NCI-H510A (cell line): Measurements from ENCODE around the gene APOA1.

Experiments used
- DNase-seq: peaks from one replicate; lab custom pipeline; 2025; lab: John Stamatoyannopoulos, UW

Gene APOA1

DNA sequence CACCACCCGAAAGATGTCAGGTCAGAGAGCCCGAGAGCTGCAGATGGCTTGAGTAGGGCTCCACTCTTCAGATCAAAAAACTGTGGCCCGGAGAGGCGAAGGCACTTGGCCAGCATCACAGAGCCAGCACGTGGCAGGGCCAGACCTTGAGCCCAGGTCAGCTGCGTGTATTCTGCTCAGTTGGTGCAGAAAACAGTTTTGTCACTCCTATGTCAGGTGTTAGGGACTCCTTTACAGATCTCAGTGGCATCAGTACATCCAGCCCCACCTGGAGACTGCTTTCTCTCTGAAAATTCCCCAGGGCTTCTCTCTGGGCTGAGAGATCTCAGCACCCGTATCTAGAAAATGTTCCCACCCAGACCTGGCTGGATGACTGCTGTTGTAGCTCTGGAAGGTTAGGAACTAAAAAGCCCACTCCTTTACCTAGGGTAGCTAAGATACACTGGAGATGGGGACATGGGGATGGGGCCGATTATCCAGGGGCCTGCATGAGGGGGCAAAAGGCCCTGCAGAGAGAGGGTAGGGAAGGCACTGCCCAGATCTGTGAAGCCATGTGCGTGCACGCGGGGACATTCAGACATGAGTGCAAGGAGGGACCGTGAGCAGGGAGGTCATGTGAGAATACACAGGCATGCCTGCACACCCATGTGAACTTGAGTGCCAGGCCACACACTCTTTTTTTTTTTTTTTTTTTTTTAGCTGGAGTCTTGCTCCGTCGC lies 3.4 kb downstream of the APOA1 start:
- DNase-seq: no peak

GRCh38 chr11:116833491-116833815 lies 4.0 kb downstream of the APOA1 start:
- DNase-seq: no peak

- DNase-seq: no peak
Measured at GRCh38 chr11:116832350-116833290, 4.8 kb downstream of the APOA1 start.

- DNase-seq: no peak
Measured at GRCh38 chr11:116831790-116832349, 5.6 kb downstream of the APOA1 start.

- DNase-seq: no peak
Measured at GRCh38 chr11:116830184-116830912, 7.1 kb downstream of the APOA1 start.

DNA sequence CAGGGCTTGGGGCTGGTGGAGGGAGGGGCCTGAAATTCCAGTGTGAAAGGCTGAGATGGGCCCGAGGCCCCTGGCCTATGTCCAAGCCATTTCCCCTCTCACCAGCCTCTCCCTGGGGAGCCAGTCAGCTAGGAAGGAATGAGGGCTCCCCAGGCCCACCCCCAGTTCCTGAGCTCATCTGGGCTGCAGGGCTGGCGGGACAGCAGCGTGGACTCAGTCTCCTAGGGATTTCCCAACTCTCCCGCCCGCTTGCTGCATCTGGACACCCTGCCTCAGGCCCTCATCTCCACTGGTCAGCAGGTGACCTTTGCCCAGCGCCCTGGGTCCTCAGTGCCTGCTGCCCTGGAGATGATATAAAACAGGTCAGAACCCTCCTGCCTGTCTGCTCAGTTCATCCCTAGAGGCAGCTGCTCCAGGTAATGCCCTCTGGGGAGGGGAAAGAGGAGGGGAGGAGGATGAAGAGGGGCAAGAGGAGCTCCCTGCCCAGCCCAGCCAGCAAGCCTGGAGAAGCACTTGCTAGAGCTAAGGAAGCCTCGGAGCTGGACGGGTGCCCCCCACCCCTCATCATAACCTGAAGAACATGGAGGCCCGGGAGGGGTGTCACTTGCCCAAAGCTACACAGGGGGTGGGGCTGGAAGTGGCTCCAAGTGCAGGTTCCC lies 7.8 kb downstream of the APOA1 start, which contains the start of gene APOC3:
Gene APOC3 (plus strand): TSS at position 383 of the 659 bp plus-strand sequence. CDS start 676 bp downstream, outside the sequence.
- DNase-seq: no peak

DNA sequence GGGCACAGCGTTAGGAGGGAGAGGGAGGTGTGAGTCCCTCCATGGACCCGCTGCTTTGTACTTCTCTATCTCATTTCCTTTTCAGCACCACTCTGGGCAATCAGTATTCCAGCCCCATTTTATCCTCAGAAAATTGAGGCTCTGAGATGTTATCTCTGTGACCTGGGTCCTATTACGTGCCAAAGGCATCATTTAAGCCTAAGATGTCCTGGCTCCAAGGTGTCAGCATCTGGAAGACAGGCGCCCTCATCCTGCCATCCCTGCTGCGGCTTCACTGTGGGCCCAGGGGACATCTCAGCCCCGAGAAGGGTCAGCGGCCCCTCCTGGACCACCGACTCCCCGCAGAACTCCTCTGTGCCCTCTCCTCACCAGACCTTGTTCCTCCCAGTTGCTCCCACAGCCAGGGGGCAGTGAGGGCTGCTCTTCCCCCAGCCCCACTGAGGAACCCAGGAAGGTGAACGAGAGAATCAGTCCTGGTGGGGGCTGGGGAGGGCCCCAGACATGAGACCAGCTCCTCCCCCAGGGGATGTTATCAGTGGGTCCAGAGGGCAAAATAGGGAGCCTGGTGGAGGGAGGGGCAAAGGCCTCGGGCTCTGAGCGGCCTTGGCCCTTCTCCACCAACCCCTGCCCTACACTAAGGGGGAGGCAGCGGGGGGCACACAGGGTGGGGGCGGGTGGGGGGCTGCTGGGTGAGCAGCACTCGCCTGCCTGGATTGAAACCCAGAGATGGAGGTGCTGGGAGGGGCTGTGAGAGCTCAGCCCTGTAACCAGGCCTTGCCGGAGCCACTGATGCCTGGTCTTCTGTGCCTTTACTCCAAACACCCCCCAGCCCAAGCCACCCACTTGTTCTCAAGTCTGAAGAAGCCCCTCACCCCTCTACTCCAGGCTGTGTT lies 8.5 kb downstream of the APOA1 start:
- no peak for DNase-seq

GRCh38 chr11:116827461-116827860 lies 10.0 kb downstream of the APOA1 start:
- DNase-seq: no peak

DNA sequence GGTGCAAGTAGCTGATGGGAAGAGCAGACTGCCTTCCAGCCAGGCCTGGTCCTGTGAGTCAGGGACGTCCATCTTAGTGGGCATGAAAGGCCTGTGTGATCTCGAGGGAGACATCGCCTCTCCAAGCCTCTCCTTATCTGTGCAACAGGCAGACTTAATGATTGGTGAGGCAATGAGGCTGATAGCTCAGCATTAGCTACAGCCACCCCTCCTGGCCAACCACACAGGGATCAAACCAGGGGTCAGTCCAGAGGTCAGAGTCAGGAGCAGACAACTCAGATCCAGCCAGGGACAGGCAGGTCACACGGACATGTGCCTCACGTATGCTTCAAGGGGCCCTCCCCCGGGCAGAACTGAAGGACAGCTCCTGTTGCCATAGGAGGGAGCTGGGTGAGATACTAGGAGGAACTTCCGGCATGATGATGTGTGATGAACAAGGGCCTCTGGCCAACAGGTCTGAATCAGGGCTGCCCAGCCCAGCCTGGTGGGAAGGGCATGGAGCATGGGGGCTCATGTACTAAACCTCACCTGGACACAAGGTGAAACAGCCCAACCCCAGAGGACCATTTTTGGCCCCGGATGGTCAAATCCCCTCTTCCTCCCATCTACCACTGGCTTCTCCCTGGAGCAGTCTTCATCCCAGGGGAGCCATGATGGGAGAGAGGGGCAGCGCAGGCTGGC lies 10.5 kb downstream of the APOA1 start:
- no peak for DNase-seq

DNA sequence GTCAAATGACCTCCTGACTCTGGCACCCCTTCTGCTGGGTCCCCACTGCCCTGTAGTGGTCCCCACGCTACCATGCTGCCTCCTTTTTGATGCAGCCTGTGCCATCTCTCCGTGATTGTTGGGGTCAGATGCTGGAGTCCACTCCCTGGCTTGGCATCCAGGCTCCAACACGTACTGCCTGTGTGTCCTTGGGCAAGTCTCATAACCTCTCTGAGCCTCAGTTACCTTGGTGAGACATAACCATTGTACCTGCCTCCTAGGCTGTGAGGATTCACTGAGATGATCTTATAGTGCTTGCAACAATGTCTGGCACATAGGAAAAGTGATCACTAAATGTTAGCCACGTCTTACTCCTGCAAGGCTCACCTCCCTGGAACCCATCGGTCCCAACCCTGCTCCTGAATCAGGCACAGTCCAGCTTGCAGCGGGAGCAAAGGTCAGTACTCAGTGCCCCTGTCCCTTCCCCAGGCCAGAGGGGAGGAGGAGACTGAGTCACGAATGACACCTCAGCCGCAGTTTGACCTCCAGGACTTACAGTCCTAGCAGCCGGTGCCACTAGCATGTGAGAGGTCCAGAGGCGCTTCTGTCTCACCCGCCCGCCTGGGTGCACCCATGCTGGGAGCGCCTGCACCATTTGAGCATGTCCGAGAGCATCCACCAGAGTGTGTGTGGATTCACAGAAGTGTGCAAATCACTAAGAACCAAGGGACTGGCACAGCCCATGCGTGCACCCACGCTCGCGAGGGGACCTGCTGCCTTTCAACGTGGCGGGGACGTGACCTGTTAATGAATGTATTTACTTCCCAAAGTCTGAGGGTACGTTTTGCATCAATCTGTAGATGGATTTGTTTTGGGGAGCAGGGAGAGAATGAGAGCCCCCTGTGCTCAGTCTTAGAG lies 11.3 kb downstream of the APOA1 start:
- no peak for DNase-seq

DNA sequence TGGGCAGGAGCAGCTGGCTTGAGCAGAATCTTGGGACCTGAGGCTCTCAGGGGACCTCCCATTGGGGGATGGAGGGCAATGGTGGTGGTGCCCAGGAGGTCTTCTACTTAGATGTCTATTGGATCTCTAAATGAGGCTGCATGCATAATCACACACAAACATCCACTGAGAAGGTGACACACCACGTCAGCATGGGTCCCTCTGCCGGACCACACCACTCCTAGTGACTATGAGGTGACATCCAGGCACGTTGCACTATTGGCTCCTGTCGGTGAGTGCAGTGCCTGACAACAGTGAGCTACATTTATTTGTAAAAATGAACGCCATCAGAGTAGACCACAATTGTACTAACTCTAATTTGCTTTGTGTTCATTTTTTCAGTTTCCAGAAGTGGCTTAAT lies 12.0 kb downstream of the APOA1 start:
- no peak for DNase-seq

- DNase-seq: no peak
Measured at GRCh38 chr11:116823031-116823843, 14.2 kb downstream of the APOA1 start, which contains the start of gene APOA4. Gene APOA4, minus strand, starts transcription at chr11:116823304. Its CDS starts 113 bp downstream, at chr11:116823191.

DNA sequence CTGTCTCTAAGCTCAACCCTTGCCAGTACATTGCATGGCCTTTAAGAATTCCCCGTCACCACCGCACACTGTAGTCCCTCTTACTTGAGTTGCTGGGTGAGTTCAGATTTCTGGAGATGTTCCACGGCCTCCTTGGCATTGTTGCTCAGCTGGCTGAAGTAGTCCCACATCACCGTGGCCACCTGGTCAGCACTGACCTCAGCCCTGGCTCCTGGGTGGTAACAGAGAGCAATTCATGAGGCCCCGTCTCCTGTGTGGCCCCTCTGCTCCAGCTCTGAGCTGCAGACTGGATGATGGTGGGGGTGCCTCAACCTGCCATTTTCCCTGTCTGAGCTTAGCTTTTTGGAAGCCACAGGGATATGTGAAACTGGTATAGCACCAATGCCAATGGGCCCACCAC lies 14.8 kb downstream of the APOA1 start:
- no peak for DNase-seq

- no peak for DNase-seq
Measured at GRCh38 chr11:116821050-116821918, 16.1 kb downstream of the APOA1 start.

DNA sequence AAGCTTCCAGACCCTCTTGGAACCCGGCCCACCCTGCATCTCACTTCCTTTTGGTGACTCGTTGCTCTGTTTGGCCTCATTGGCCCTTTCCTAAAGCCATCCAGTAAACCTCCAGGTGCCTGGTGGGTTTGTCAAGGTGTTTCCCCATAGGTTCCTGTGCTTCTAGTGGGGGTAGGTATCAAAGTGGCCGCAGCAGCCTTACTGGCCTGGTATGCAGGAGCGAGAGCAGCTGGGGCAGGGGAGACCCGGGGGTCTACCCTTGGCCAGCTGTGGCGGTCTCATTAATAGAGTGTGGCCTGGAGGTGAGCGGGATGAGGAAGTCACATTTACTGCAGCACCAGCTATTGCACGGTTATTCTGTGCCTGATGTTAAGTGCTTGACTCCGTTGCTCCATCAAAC lies 18.4 kb downstream of the APOA1 start:
- no peak for DNase-seq

DNA sequence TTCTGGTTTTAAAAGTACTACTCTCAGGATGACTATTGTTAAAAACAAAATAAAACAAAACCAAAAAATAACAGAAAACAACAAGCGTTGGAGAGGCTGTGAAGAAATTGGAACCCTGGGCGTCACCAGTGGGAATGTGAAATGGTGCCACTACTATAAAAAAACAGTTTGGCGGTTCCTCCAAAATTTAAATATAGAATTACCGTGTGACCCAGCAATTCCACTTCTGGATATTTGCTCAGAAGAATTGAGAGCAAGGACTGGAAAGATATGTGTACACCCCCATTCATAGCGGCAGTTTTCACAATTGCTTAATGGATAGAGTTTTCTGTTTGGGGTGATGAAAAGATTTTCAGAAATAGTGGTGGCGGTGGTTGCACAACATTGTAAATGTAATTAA lies 22.9 kb downstream of the APOA1 start:
- no peak for DNase-seq
